Ishikawa (cell line): ENCODE data around the gene GZF1.

ENCODE experiments used
- CREB1 ChIP-seq: IDR thresholded peaks from 2 replicates; pipeline ENCODE4 v1.6.1; 2012; ENCODE audit warnings: low read depth
- EP300 ChIP-seq: IDR thresholded peaks from 2 replicates; pipeline ENCODE4 v1.6.1; 2012; ENCODE audit warnings: borderline replicate concordance
- FOXM1 ChIP-seq: IDR thresholded peaks from 2 replicates; pipeline ENCODE4 v1.6.1; 2012; ENCODE audit warnings: low read depth, borderline replicate concordance
- MAX ChIP-seq: IDR thresholded peaks from 2 replicates; pipeline ENCODE4 v1.6.1; 2012
- NFIC ChIP-seq: IDR thresholded peaks from 2 replicates; pipeline ENCODE4 v1.6.1; 2012
- RAD21 ChIP-seq: IDR thresholded peaks from 2 replicates; pipeline ENCODE4 v1.6.1; 2012; ENCODE audit warnings: low read depth
- YY1 ChIP-seq: IDR thresholded peaks from 2 replicates; pipeline ENCODE4 v1.6.1; 2012; ENCODE audit warnings: low read depth

GRCh38 chr20:23390091-23390774 lies 28.3 kb downstream of the GZF1 start:
- no peak for TF ChIP-seq RAD21
- no peak for TF ChIP-seq CREB1
- TF ChIP-seq YY1 = no peak
- no peak for TF ChIP-seq NFIC
- TF ChIP-seq MAX = no peak
- no peak for TF ChIP-seq EP300
- no peak for TF ChIP-seq FOXM1
